ENCODE results near the gene PRIM2. TPM values are rescaled to one million over a fixed set of nuclear protein-coding genes. Genes with fewer than 3 reads are reported as not detected.
"Not testable (repeated sequence)": the region's sequence is repeated elsewhere in the genome, so short reads cannot be mapped to it uniquely, and the experiment has no call there.

The PRIM2 gene
- polyA plus RNA-seq, 1 donor from 2014 or later = 10.0 TPM

DNA sequence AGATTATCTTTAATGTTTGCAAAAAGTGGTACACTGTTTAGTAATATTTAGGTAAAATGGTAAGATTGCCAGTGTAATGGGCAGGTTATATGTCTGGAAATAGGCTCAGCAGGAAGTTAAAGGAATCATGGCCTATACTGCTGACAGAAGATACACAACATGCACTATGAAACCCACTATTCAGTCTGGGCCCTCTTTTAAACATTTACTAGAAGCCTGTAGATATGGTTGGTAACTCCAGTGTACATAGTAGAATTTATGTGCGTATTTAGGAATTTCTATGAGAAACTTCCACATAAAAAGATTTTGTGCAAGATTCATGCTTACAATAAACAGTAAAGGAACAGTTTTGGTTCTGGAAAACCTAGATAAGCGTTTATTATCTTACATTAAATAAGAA, 178.8 kb downstream of the PRIM2 start:
- not testable (repeated sequence) for H4K20me1 ChIP-seq (ENCODE audit: insufficient read depth); H3K27ac ChIP-seq (ENCODE audit: low read length); H2AFZ ChIP-seq (ENCODE audit: low read depth, low read length); H3K9me2 ChIP-seq (ENCODE audit: insufficient read depth, low read length); H3F3A ChIP-seq (ENCODE audit: insufficient read depth, low read length, poor library complexity, severe bottlenecking); H3K9me3 ChIP-seq (ENCODE audit: low read length); H3K9ac ChIP-seq (ENCODE audit: low read length); H3K4me2 ChIP-seq (ENCODE audit: low read length); H3K79me2 ChIP-seq (replicated peaks; ENCODE audit: insufficient read depth, low read length); H3K4me3 ChIP-seq (ENCODE audit: low read length); H3K27me3 ChIP-seq (ENCODE audit: insufficient read depth, low read depth, low read length); H3K36me3 ChIP-seq (ENCODE audit: insufficient read depth, low read length)

DNA sequence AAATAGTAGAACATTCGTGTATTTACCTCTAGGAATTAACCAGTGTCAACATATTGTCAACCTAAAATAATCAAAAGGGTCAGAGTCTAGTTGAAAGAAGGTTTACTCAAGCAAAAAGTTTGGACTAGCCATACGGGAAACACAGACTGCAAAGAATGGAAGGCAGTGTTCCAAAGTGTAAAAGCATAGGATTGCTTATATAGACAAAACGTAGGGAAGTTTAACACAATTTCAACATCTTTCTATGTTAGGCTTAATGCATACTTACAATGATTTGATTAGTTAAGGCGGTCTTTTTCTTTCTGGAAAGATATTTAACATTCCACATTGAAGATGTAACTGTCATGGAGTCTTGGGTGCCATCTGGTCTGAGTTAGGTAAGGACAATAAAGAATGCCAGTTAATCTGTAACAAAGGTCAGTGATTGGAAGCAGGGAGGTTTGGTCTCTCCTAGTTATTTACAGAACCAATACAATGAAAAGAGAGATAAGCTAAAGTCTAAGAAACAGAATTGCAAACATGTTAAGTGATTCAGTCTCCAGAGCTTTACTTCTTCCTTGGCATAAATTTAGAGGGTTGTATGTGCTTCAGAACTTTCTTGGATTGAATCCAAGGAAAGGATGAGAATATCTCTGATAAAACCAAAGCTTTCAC, 183.1 kb downstream of the PRIM2 start:
- H3K79me2 ChIP-seq (replicated peaks; ENCODE audit: insufficient read depth, low read length); H3K9me2 ChIP-seq (ENCODE audit: insufficient read depth, low read length); H3K9me3 ChIP-seq (ENCODE audit: low read length); H3K27me3 ChIP-seq (ENCODE audit: insufficient read depth, low read depth, low read length); H3K27ac ChIP-seq (ENCODE audit: low read length); H3K4me3 ChIP-seq (ENCODE audit: low read length); H3F3A ChIP-seq (ENCODE audit: insufficient read depth, low read length, poor library complexity, severe bottlenecking); H3K9ac ChIP-seq (ENCODE audit: low read length); H3K4me2 ChIP-seq (ENCODE audit: low read length); H4K20me1 ChIP-seq (ENCODE audit: insufficient read depth); H3K36me3 ChIP-seq (ENCODE audit: insufficient read depth, low read length); H2AFZ ChIP-seq (ENCODE audit: low read depth, low read length): not testable (repeated sequence)

DNA sequence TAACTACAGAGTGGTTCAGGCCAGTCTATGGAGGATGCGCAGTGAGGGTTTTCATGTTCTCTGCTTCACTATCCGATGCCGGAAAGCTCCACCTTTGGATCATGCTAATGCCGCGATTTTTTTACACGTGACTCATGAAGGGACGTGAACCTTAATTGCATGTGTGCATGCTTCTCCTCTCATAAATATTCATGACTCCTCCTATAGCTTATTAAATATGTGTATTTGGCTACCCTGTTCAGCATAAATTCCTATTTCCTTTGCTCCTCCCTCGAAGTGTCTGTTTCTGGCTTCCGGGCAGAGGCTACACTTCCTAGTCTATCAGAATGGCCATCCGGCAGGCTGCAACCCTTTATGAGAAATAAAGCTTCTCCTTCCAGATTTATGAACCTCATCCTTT, 185.0 kb downstream of the PRIM2 start:
- not testable (repeated sequence) for H2AFZ ChIP-seq (ENCODE audit: low read depth, low read length); H3K27me3 ChIP-seq (ENCODE audit: insufficient read depth, low read depth, low read length); H3K9me2 ChIP-seq (ENCODE audit: insufficient read depth, low read length); H3K4me3 ChIP-seq (ENCODE audit: low read length); H3K9me3 ChIP-seq (ENCODE audit: low read length); H3K79me2 ChIP-seq (replicated peaks; ENCODE audit: insufficient read depth, low read length); H3K9ac ChIP-seq (ENCODE audit: low read length); H3K4me2 ChIP-seq (ENCODE audit: low read length); H4K20me1 ChIP-seq (ENCODE audit: insufficient read depth); H3K27ac ChIP-seq (ENCODE audit: low read length); H3F3A ChIP-seq (ENCODE audit: insufficient read depth, low read length, poor library complexity, severe bottlenecking); H3K36me3 ChIP-seq (ENCODE audit: insufficient read depth, low read length)

DNA sequence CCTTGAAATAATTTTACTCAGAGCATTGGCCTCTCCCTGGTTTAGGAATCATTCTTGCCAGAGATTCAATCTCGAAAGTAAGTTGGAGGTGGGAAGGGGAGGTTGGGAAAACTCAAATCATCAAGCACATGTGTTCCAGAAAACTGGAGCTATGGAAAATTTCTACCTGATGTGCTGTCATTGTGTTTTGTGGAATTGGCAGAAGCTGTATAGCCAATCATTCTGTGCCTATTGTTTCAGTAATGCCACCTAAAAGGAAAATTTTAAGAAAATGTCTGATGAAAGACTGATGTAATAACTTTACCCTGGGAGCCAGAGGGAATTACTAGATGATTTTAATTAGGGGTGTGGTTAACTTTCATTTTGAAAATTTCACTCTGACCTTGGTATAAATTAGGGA, 187.8 kb downstream of the PRIM2 start:
- H3K9ac ChIP-seq (ENCODE audit: low read length); H3K27me3 ChIP-seq (ENCODE audit: insufficient read depth, low read depth, low read length); H4K20me1 ChIP-seq (ENCODE audit: insufficient read depth); H3K4me3 ChIP-seq (ENCODE audit: low read length); H3F3A ChIP-seq (ENCODE audit: insufficient read depth, low read length, poor library complexity, severe bottlenecking); H3K27ac ChIP-seq (ENCODE audit: low read length); H3K79me2 ChIP-seq (replicated peaks; ENCODE audit: insufficient read depth, low read length); H3K36me3 ChIP-seq (ENCODE audit: insufficient read depth, low read length); H2AFZ ChIP-seq (ENCODE audit: low read depth, low read length); H3K9me3 ChIP-seq (ENCODE audit: low read length); H3K9me2 ChIP-seq (ENCODE audit: insufficient read depth, low read length); H3K4me2 ChIP-seq (ENCODE audit: low read length): not testable (repeated sequence)

DNA sequence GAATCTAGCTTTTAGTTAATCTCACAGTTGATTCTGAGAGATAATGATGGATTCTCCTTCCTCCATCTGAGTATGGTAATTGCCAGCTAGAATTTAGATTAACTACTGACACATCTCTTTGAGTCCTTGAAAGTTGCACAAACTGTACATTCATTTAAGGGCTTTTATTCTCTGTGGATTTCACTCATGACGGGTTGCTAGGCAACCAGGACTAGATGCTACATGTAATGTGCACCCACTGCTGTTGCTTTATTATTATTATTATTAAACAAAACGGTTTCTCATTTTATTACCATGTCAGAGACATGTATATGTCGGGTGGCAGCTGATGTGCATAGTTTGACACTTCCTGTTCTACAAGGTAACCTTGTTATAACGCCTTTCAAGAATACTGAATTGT, 193.0 kb downstream of the PRIM2 start:
- H2AFZ ChIP-seq (ENCODE audit: low read depth, low read length); H3K36me3 ChIP-seq (ENCODE audit: insufficient read depth, low read length); H3K9ac ChIP-seq (ENCODE audit: low read length); H3K79me2 ChIP-seq (replicated peaks; ENCODE audit: insufficient read depth, low read length); H3K27ac ChIP-seq (ENCODE audit: low read length); H3K4me3 ChIP-seq (ENCODE audit: low read length); H3F3A ChIP-seq (ENCODE audit: insufficient read depth, low read length, poor library complexity, severe bottlenecking); H3K4me2 ChIP-seq (ENCODE audit: low read length); H3K9me3 ChIP-seq (ENCODE audit: low read length); H3K27me3 ChIP-seq (ENCODE audit: insufficient read depth, low read depth, low read length); H3K9me2 ChIP-seq (ENCODE audit: insufficient read depth, low read length); H4K20me1 ChIP-seq (ENCODE audit: insufficient read depth): not testable (repeated sequence)
- TF ChIP-seq POLR2AphosphoS5 (IDR thresholded peaks at IDR 0.05) (peak; percentile 81), EP300 (conservative IDR thresholded peaks at IDR 0.05; ENCODE audit: poor library complexity, severe bottlenecking) (peak; percentile 93)

DNA sequence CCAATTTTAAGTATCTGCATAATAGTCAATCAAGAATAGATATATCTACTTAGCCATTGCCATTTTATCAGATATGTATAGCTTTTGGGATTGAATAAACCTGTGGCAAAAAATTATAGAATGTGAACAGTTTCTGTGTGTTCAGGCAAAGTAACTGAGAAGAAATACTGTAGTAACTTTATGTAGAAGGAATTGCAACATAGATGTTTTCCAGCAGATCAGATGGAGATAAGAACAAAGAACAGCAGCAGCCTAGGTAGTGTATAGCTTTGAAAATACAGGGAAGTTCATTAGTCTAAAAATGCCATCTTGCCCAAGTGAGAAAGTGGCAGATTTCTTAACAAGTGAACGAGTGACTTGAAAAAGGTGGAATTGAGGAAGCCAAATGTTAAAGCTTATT, 197.7 kb downstream of the PRIM2 start:
- H3K9me3 ChIP-seq (ENCODE audit: low read length); H3K36me3 ChIP-seq (ENCODE audit: insufficient read depth, low read length); H4K20me1 ChIP-seq (ENCODE audit: insufficient read depth); H2AFZ ChIP-seq (ENCODE audit: low read depth, low read length); H3F3A ChIP-seq (ENCODE audit: insufficient read depth, low read length, poor library complexity, severe bottlenecking); H3K4me3 ChIP-seq (ENCODE audit: low read length); H3K27me3 ChIP-seq (ENCODE audit: insufficient read depth, low read depth, low read length); H3K79me2 ChIP-seq (replicated peaks; ENCODE audit: insufficient read depth, low read length); H3K4me2 ChIP-seq (ENCODE audit: low read length); H3K9ac ChIP-seq (ENCODE audit: low read length); H3K9me2 ChIP-seq (ENCODE audit: insufficient read depth, low read length); H3K27ac ChIP-seq (ENCODE audit: low read length): not testable (repeated sequence)

DNA sequence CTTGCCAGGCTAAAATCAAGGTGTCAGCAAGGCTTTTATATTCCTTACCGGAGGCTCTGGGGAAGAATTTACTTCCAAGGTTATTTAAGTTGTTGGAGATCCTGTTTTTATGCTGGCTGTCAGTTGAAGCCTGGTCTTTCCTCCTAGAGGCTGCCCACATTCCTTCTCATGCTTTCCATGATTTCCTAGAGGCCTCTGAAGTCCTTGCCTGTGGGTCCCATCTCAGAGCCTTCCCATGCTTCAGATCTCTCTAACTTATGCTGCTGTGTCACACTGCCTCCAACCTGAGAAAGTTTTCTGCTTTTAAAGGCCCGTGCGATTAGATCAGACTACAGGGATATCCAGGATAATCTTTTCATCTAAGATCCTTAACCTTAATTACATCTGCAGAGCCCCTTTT, 198.4 kb downstream of the PRIM2 start:
- not testable (repeated sequence) for H3K4me2 ChIP-seq (ENCODE audit: low read length); H4K20me1 ChIP-seq (ENCODE audit: insufficient read depth); H3K27me3 ChIP-seq (ENCODE audit: insufficient read depth, low read depth, low read length); H3K27ac ChIP-seq (ENCODE audit: low read length); H3K4me3 ChIP-seq (ENCODE audit: low read length); H3K79me2 ChIP-seq (replicated peaks; ENCODE audit: insufficient read depth, low read length); H3K9me3 ChIP-seq (ENCODE audit: low read length); H3K9ac ChIP-seq (ENCODE audit: low read length); H3K9me2 ChIP-seq (ENCODE audit: insufficient read depth, low read length); H3K36me3 ChIP-seq (ENCODE audit: insufficient read depth, low read length); H2AFZ ChIP-seq (ENCODE audit: low read depth, low read length); H3F3A ChIP-seq (ENCODE audit: insufficient read depth, low read length, poor library complexity, severe bottlenecking)

DNA sequence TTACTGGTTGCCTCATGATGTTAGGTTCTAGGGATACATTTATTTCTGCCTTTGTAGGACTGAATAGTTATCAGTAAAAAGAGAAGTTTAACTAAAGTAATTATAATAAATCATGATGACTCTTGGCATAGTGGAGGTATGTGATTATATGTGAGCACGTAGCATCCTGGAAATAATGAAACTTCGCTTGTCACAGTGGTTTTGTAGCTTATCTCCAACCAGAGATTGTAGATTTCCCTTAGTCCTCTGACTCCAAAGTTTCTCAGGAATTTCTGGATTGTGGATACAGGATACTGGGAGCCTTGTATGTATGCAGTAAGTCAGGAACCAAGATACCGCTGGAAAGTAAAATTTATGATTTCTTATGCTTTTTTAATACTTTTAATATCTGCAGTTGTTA, 199.3 kb downstream of the PRIM2 start:
- H3K79me2 ChIP-seq (replicated peaks; ENCODE audit: insufficient read depth, low read length); H3K9me2 ChIP-seq (ENCODE audit: insufficient read depth, low read length); H3K4me3 ChIP-seq (ENCODE audit: low read length); H3F3A ChIP-seq (ENCODE audit: insufficient read depth, low read length, poor library complexity, severe bottlenecking); H3K27me3 ChIP-seq (ENCODE audit: insufficient read depth, low read depth, low read length); H3K4me2 ChIP-seq (ENCODE audit: low read length); H3K36me3 ChIP-seq (ENCODE audit: insufficient read depth, low read length); H2AFZ ChIP-seq (ENCODE audit: low read depth, low read length); H4K20me1 ChIP-seq (ENCODE audit: insufficient read depth); H3K9ac ChIP-seq (ENCODE audit: low read length); H3K27ac ChIP-seq (ENCODE audit: low read length); H3K9me3 ChIP-seq (ENCODE audit: low read length): not testable (repeated sequence)

Measured in neural cell (in vitro differentiated cells).